Measurements from ENCODE around the gene PXDC1. TPM values are rescaled to one million over a fixed set of nuclear protein-coding genes. Genes with fewer than 3 reads are reported as not detected.

The PXDC1 gene
- total RNA-seq (2014; rRNA removed; shearing (Covaris generic)) = 72.5 and 96.4 TPM in 2 replicates

- peak within 1 kb of the TSS; percentile 89 for H3K27ac ChIP-seq
- peak within 1 kb of the TSS; percentile 85 for H3K4me3 ChIP-seq
- H3K4me1 ChIP-seq (replicated peaks) = peaks cover 67% of the 10 kb centered on the region
- no peaks in the 10 kb centered on the region for H3K9me3 ChIP-seq (replicated peaks)
- H3K27me3 ChIP-seq (replicated peaks) = no peaks in the 10 kb centered on the region
- peak in 1 of 2 experiments; percentile 22 for DNase-seq (ENCODE audit: low read depth in 1 of 2, low spot score in 2 of 2)
- H3K36me3 ChIP-seq = peaks cover 57% of the 10 kb centered on the region
Measured at GRCh38 chr6:3751077-3751729, at the start of gene PXDC1. TSS of gene PXDC1 (minus strand) at chr6:3751713. CDS start at chr6:3751531, 182 bp downstream.

GRCh38 chr6:3800850-3801591, 49.5 kb upstream of the PXDC1 start:
- no peak overlapping the region for H3K4me3 ChIP-seq
- no peaks in the 10 kb centered on the region for H3K36me3 ChIP-seq
- H3K27me3 ChIP-seq (replicated peaks) = no peaks in the 10 kb centered on the region
- peak overlapping the region; percentile 46 for H3K27ac ChIP-seq
- H3K4me1 ChIP-seq (replicated peaks) = peaks cover 97% of the 10 kb centered on the region
- peak; percentile 59 to 73 for DNase-seq (ENCODE audit: low read depth in 1 of 2, low spot score in 2 of 2)
- H3K9me3 ChIP-seq (replicated peaks) = no peaks in the 10 kb centered on the region

GRCh38 chr6:3799719-3800118, 48.2 kb upstream of the PXDC1 start:
- Histone ChIP-seq H3K36me3 (no peaks in the 10 kb centered on the region), H3K9me3 (replicated peaks) (no peaks in the 10 kb centered on the region), H3K27ac (no peak overlapping the region), H3K27me3 (replicated peaks) (no peaks in the 10 kb centered on the region), H3K4me3 (no peak overlapping the region), H3K4me1 (replicated peaks) (peaks cover 84% of the 10 kb centered on the region)
- no peak for DNase-seq (ENCODE audit: low read depth in 1 of 2, low spot score in 2 of 2)

- Histone ChIP-seq H3K9me3 (replicated peaks) (no peaks in the 10 kb centered on the region), H3K4me3 (no peak overlapping the region), H3K27ac (peak overlapping the region; percentile 96), H3K4me1 (replicated peaks) (peaks cover 78% of the 10 kb centered on the region), H3K36me3 (no peaks in the 10 kb centered on the region), H3K27me3 (replicated peaks) (no peaks in the 10 kb centered on the region)
- DNase-seq (ENCODE audit: low read depth in 1 of 2, low spot score in 2 of 2) = peak in 1 of 2 experiments; percentile 70
Measured at GRCh38 chr6:3798055-3798919, 46.8 kb upstream of the PXDC1 start.

- Histone ChIP-seq H3K4me1 (replicated peaks) (peaks cover 75% of the 10 kb centered on the region), H3K9me3 (replicated peaks) (no peaks in the 10 kb centered on the region), H3K27me3 (replicated peaks) (no peaks in the 10 kb centered on the region), H3K36me3 (no peaks in the 10 kb centered on the region), H3K27ac (peak overlapping the region; percentile 96), H3K4me3 (no peak overlapping the region)
- DNase-seq (ENCODE audit: low read depth in 1 of 2, low spot score in 2 of 2) = peak; percentile 75 to 93
Measured at GRCh38 chr6:3797231-3798054, 45.9 kb upstream of the PXDC1 start.

- no peak for DNase-seq (ENCODE audit: low read depth in 1 of 2, low spot score in 2 of 2)
- no peaks in the 10 kb centered on the region for H3K36me3 ChIP-seq
- peak overlapping the region; percentile 96 for H3K27ac ChIP-seq
- no peak overlapping the region for H3K4me3 ChIP-seq
- peaks cover 68% of the 10 kb centered on the region for H3K4me1 ChIP-seq (replicated peaks)
- no peaks in the 10 kb centered on the region for H3K9me3 ChIP-seq (replicated peaks)
- H3K27me3 ChIP-seq (replicated peaks) = no peaks in the 10 kb centered on the region
Measured at GRCh38 chr6:3796719-3797041, 45.2 kb upstream of the PXDC1 start.

- Histone ChIP-seq H3K4me1 (replicated peaks) (peaks cover 62% of the 10 kb centered on the region), H3K9me3 (replicated peaks) (no peaks in the 10 kb centered on the region), H3K27me3 (replicated peaks) (no peaks in the 10 kb centered on the region), H3K4me3 (no peak overlapping the region), H3K27ac (peak overlapping the region; percentile 96), H3K36me3 (no peaks in the 10 kb centered on the region)
- no peak for DNase-seq (ENCODE audit: low read depth in 1 of 2, low spot score in 2 of 2)
Measured at GRCh38 chr6:3795836-3796718, 44.6 kb upstream of the PXDC1 start.

- H3K4me3 ChIP-seq = no peak overlapping the region
- H3K4me1 ChIP-seq (replicated peaks) = peaks cover 42% of the 10 kb centered on the region
- H3K9me3 ChIP-seq (replicated peaks) = no peaks in the 10 kb centered on the region
- DNase-seq (ENCODE audit: low read depth in 1 of 2, low spot score in 2 of 2) = no peak
- no peaks in the 10 kb centered on the region for H3K36me3 ChIP-seq
- no peaks in the 10 kb centered on the region for H3K27me3 ChIP-seq (replicated peaks)
- no peak overlapping the region for H3K27ac ChIP-seq
Measured at GRCh38 chr6:3794092-3794491, 42.6 kb upstream of the PXDC1 start.

- no peaks in the 10 kb centered on the region for H3K27me3 ChIP-seq (replicated peaks)
- H3K36me3 ChIP-seq = no peaks in the 10 kb centered on the region
- H3K4me1 ChIP-seq (replicated peaks) = peaks cover 37% of the 10 kb centered on the region
- DNase-seq (ENCODE audit: low read depth in 1 of 2, low spot score in 2 of 2) = peak in 1 of 2 experiments; percentile 59
- H3K27ac ChIP-seq = no peak overlapping the region
- H3K4me3 ChIP-seq = no peak overlapping the region
- H3K9me3 ChIP-seq (replicated peaks) = no peaks in the 10 kb centered on the region
Measured at GRCh38 chr6:3793545-3793944, 42.0 kb upstream of the PXDC1 start.

GRCh38 chr6:3791526-3792203, 40.2 kb upstream of the PXDC1 start:
- H3K27me3 ChIP-seq (replicated peaks) = no peaks in the 10 kb centered on the region
- DNase-seq (ENCODE audit: low read depth in 1 of 2, low spot score in 2 of 2) = no peak
- no peaks in the 10 kb centered on the region for H3K36me3 ChIP-seq
- H3K9me3 ChIP-seq (replicated peaks) = no peaks in the 10 kb centered on the region
- H3K4me1 ChIP-seq (replicated peaks) = peaks cover 20% of the 10 kb centered on the region
- no peak overlapping the region for H3K27ac ChIP-seq
- H3K4me3 ChIP-seq = no peak overlapping the region

- H3K27me3 ChIP-seq (replicated peaks) = no peaks in the 10 kb centered on the region
Measured at GRCh38 chr6:3789896-3790558, 38.5 kb upstream of the PXDC1 start.

More at GRCh38 chr6:3789896-3790558, 38.5 kb upstream of the PXDC1 start:
- no peak overlapping the region for H3K27ac ChIP-seq
- no peaks in the 10 kb centered on the region for H3K36me3 ChIP-seq
- H3K9me3 ChIP-seq (replicated peaks) = no peaks in the 10 kb centered on the region
- H3K4me1 ChIP-seq (replicated peaks) = peaks cover 14% of the 10 kb centered on the region
- DNase-seq (ENCODE audit: low read depth in 1 of 2, low spot score in 2 of 2) = no peak
- H3K4me3 ChIP-seq = no peak overlapping the region
